Fibroblast of the aortic adventitia (primary cell): ENCODE results near the gene ARGFX. TPM values are rescaled to one million over a fixed set of nuclear protein-coding genes. Genes with fewer than 3 reads are reported as not detected.
"Not testable (repeated sequence)": the region's sequence is repeated elsewhere in the genome, so short reads cannot be mapped to it uniquely, and the experiment has no call there.

Experiments
- DNase-seq: peaks from one replicate; pipeline ENCODE4 v3.0.0-alpha.2; 2010; ENCODE audit warnings: low read depth
- H3K4me3 ChIP-seq: 2 replicates; pipeline ENCODE4 v1.5.1; 2011; ENCODE audit warnings: low read depth, mild to moderate bottlenecking, control low read depth, low read length, moderate library complexity
- CTCF ChIP-seq: IDR thresholded peaks from 2 replicates; pipeline ENCODE4 v1.5.1; 2011; ENCODE audit warnings: mild to moderate bottlenecking, low read length, control low read depth, inconsistent platforms; ENCODE audit not compliant: insufficient read depth
- total RNA-seq: library from RNA; depleted of rRNA; stranded (reverse); fragments of >200 nt; gene quantifications from 2 replicates; pipeline ENCODE4 v1.2.3, GENCODE V29; 2012; ENCODE audit warnings: low replicate concordance

Gene ARGFX
- total RNA-seq, 1 donor: not detected

DNA sequence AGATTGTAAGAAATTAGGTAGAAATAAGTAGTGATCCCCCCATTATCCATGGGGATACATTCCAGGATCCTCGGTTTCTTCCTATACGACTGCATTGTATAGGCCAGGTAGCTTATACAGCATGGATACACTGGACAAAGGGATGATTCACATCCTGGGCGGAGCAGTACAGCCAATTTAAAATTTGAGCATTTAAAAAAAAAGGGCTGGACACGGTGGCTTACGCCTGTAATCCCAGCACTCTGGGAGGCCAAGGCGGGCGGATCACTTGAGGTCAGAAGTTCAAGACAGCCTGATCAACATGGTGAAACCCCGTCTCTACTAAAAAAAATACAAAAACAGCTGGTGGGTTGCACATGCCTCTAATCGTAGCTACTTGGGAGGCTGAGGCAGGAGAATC lies 976 bp upstream of the ARGFX start:
- no peak for DNase-seq
- H3K4me3 ChIP-seq: no peak overlapping the region
- no peak for TF ChIP-seq CTCF

DNA sequence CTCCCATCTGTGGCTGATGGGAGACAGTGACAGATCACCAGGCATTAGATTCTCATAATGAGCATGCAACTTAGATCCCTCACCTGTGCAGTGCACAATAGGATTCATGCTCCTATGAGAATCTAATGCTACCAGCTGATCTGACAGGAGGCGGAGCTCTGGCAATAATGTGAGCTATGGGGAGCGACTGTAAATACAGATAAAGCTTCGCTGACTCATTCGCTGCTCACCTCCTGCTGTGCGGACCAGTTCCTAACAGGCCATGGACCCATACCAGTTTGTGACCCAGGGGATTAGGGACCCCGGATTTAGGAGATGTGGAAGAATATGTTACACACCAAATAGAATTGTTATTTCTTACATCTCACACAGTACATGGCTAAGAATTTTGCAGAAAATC lies 6.7 kb downstream of the ARGFX start:
- TF ChIP-seq CTCF: no peak
- no peak overlapping the region for H3K4me3 ChIP-seq
- peak; percentile 9 for DNase-seq

DNA sequence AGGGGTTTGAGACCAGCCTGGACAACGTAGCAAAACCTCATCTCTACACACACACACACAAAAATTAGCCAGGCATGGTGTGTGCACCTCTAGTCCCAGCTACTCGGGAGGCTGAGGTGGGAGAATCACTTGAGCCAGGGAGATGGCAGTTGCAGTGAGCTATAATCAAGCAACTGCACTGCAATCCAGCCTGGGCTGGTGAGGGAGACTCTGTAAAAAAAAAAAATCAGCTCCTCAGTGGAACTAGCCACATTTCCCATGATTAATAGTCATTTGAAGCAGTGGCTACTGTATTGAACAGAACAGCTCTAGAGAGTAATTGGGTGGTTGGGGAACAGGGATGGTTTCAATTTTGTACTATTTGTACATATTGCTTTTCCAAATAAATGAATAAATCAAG lies 13.9 kb downstream of the ARGFX start:
- H3K4me3 ChIP-seq: no peak overlapping the region
- TF ChIP-seq CTCF: no peak
- DNase-seq: no peak

- DNase-seq: no peak
- TF ChIP-seq CTCF: no peak
- no peak overlapping the region for H3K4me3 ChIP-seq
Measured at GRCh38 chr3:121584418-121584817, 16.7 kb downstream of the ARGFX start.

- DNase-seq: no peak
- no peak within 1 kb of the TSS for H3K4me3 ChIP-seq
- TF ChIP-seq CTCF: no peak
Measured at GRCh38 chr3:121592856-121593702, 25.3 kb downstream of the ARGFX start, which contains the start of gene FBXO40. FBXO40 (plus strand) TSS chr3:121593379; CDS start chr3:121620576, 27,197 bp downstream.

DNA sequence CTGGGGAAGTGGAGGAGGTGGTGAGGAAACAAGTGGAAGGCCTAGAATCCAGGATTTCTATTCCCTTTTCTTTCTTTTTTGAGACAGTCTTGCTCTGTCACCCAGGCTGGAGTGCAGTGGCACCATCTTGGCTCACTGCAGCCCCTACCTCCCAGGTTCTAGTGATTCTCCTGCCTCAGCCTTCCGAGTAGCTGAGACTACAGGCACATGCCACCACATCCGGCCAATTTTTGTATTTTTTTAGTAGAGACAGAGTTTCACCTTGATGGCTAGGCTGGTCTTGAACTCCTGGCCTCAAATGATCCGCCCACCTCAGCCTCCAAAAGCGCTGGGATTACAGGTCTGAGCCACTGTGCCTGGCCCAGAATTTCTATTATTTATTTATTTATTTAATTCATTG lies 26.1 kb downstream of the ARGFX start:
- DNase-seq, H3K4me3 ChIP-seq: not testable (repeated sequence)

DNA sequence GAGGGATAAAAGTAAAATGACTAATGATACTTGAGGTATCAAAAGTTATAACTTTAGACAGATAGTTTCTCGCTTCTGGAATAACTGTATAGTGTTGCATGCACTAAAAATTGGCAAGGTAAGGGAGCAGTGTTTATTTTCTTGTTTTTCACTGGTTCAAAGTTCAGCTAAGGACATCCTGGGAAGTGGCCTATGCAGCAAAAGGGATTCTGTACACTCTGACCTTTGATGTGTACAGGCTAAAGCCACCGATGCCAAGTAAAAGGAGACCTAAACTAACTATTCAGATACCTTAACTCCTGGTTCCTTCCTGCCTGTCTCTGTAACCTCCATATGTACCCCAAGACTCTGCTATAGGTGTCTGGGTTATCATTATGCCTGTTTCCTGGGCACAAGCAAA lies 27.1 kb downstream of the ARGFX start:
- DNase-seq: no peak
- no peak overlapping the region for H3K4me3 ChIP-seq
- no peak for TF ChIP-seq CTCF
